HEK293 (cell line): Measurements from ENCODE around the gene COQ8B.

Experiments
- CTCF ChIP-seq: fragments of 450-650 bp; formaldehyde crosslinking; IDR thresholded peaks from 2 replicates; pipeline ENCODE4 v1.5.1; 2016; ENCODE audit warnings: missing biosample characterization, missing genetic modification characterization
- ZNF529 ChIP-seq: fragments of 450-650 bp; formaldehyde crosslinking; IDR thresholded peaks from 2 replicates; pipeline ENCODE4 v1.5.1; 2017; ENCODE audit warnings: missing genetic modification characterization, missing biosample characterization; ENCODE audit not compliant: insufficient replicate concordance
- ZNF830 ChIP-seq: fragments of 450-650 bp; IDR thresholded peaks from 2 replicates; pipeline ENCODE4 v1.5.0; 2018; ENCODE audit warnings: missing biosample characterization, missing genetic modification characterization, low read depth, mild to moderate bottlenecking, moderate library complexity

GRCh38 chr19:40723661-40724254, 7.1 kb upstream of the COQ8B start:
- TF ChIP-seq CTCF (tag by site-specific recombination) (no peak), ZNF529 (tag by site-specific recombination) (no peak), ZNF830 (tag by site-specific recombination) (no peak)
